IMR-90 (cell line): ENCODE measurements around the gene LYRM2. TPM values are rescaled to one million over a fixed set of nuclear protein-coding genes. Genes with fewer than 3 reads are reported as not detected.

ENCODE experiments used
- ATAC-seq: fragments of 200-7000 bp; cut with Tn5 transposase; 2 replicates; pipeline ENCODE4 v1.9.1; 2020; ENCODE audit warnings: low read depth, mild to moderate bottlenecking, moderate library complexity
- BruUV-seq: library from RNA; stranded (reverse); fragments of 400-500 nt; replicated peaks from 2 replicates; lab custom pipeline; 2021; lab: Mats Ljungman, UMichigan
- CTCF ChIA-PET: fragments of 300-600 bp; formaldehyde crosslinking; extraction: SDS; loops from one replicate; lab custom pipeline; 2021; ENCODE audit warnings: antibody characterized with exemption; lab: Yijun Ruan, JAX
- POLR2A ChIA-PET: fragments of 300-600 bp; sonication (Branson Sonifier 250); formaldehyde crosslinking; loops from one replicate; lab custom pipeline; 2022; ENCODE audit warnings: antibody characterized with exemption; ENCODE audit not compliant: unreplicated experiment; lab: Charles Lee
- DNase-seq: peaks from one replicate; pipeline ENCODE4 v3.0.0; 2013
- H2AFZ ChIP-seq: replicated peaks from 2 replicates; pipeline ENCODE3; 2013; ENCODE audit warnings: low read length, mild to moderate bottlenecking; ENCODE audit not compliant: poor library complexity
- H2AK5ac ChIP-seq: 2 replicates; pipeline ENCODE4 v1.6.1; 2013; ENCODE audit warnings: low read depth, low read length, inconsistent platforms
- H2AK9ac ChIP-seq: replicated peaks from 2 replicates; pipeline ENCODE3; 2013; ENCODE audit warnings: mild to moderate bottlenecking, low read depth, low read length, moderate library complexity; ENCODE audit not compliant: poor library complexity
- H2BK120ac ChIP-seq: 2 replicates; pipeline ENCODE4 v1.6.1; 2013; ENCODE audit warnings: low read depth, low read length, inconsistent platforms
- H2BK15ac ChIP-seq: 3 replicates; pipeline ENCODE4 v1.6.1; 2013; ENCODE audit warnings: low read depth, low read length, inconsistent platforms
- H2BK20ac ChIP-seq: 2 replicates; pipeline ENCODE4 v1.6.1; 2013; ENCODE audit warnings: low read depth, mild to moderate bottlenecking, inconsistent platforms, low read length, moderate library complexity
- H2BK5ac ChIP-seq: 2 replicates; pipeline ENCODE4 v1.6.1; 2013; ENCODE audit warnings: mild to moderate bottlenecking, low read depth, low read length, inconsistent platforms; ENCODE audit not compliant: poor library complexity, severe bottlenecking
- H3K14ac ChIP-seq: replicated peaks from 2 replicates; pipeline ENCODE4 v1.6.1; 2013; ENCODE audit warnings: low read depth, low read length, inconsistent platforms
- H3K18ac ChIP-seq: 2 replicates; pipeline ENCODE4 v1.6.1; 2013; ENCODE audit warnings: low read depth, low read length, control low read depth
- H3K23ac ChIP-seq: 2 replicates; pipeline ENCODE4 v1.6.1; 2013; ENCODE audit warnings: low read depth, low read length, inconsistent platforms
- H3K27ac ChIP-seq: 2 replicates; pipeline ENCODE4 v1.5.1; 2013; ENCODE audit warnings: mild to moderate bottlenecking, control low read depth, low read length; ENCODE audit not compliant: insufficient read depth
- H3K27me3 ChIP-seq: 2 replicates; pipeline ENCODE4 v1.6.1; 2013; ENCODE audit warnings: low read length; ENCODE audit not compliant: control insufficient read depth, insufficient read depth
- H3K36me3 ChIP-seq: 2 replicates; pipeline ENCODE4 v1.6.1; 2013; ENCODE audit warnings: low read length, mixed read lengths; ENCODE audit not compliant: control insufficient read depth, insufficient read depth
- H3K4ac ChIP-seq: 2 replicates; pipeline ENCODE4 v1.6.1; 2013; ENCODE audit warnings: low read depth, low read length, inconsistent platforms
- H3K4me1 ChIP-seq: 2 replicates; pipeline ENCODE4 v1.6.1; 2013; ENCODE audit warnings: low read length, mixed read lengths; ENCODE audit not compliant: control insufficient read depth, insufficient read depth
- H3K4me2 ChIP-seq: 2 replicates; pipeline ENCODE4 v1.6.1; 2013; ENCODE audit warnings: low read depth, mild to moderate bottlenecking, control low read depth, low read length, moderate library complexity
- H3K4me3 ChIP-seq: 2 replicates; pipeline ENCODE4 v1.5.1; 2013; ENCODE audit warnings: low read depth, mild to moderate bottlenecking, control low read depth, low read length, moderate library complexity; ENCODE audit not compliant: insufficient read depth
- H3K56ac ChIP-seq: 2 replicates; pipeline ENCODE4 v1.6.1; 2013; ENCODE audit warnings: low read length, inconsistent platforms; ENCODE audit not compliant: insufficient read depth; ENCODE audit errors: extremely low read depth
- H3K79me1 ChIP-seq, 2 experiments: 2 replicates each; pipeline ENCODE4 v1.6.1; 2013; ENCODE audit warnings: low read length in 2 of 2, inconsistent platforms in 1 of 2, low read depth in 1 of 2
- H3K9ac ChIP-seq: 2 replicates; pipeline ENCODE4 v1.6.1; 2013; ENCODE audit warnings: low read depth, low read length, control low read depth
- H3K9me1 ChIP-seq: 2 replicates; pipeline ENCODE4 v1.6.1; 2013; ENCODE audit warnings: low read length, inconsistent platforms; ENCODE audit not compliant: insufficient read depth
- H3K9me3 ChIP-seq: 2 replicates; pipeline ENCODE4 v1.6.1; 2013; ENCODE audit warnings: low read length; ENCODE audit not compliant: control insufficient read depth, insufficient read depth
- H4K20me1 ChIP-seq: 2 replicates; pipeline ENCODE4 v1.6.1; 2013; ENCODE audit warnings: low read length, inconsistent platforms; ENCODE audit not compliant: insufficient read depth
- H4K5ac ChIP-seq: 2 replicates; pipeline ENCODE4 v1.6.1; 2013; ENCODE audit warnings: mild to moderate bottlenecking, low read depth, low read length, control low read depth
- H4K8ac ChIP-seq, 2 experiments: 2 replicates each; pipeline ENCODE4 v1.6.1; 2013; ENCODE audit warnings: low read depth in 2 of 2, low read length in 2 of 2, control low read depth in 1 of 2, inconsistent platforms in 1 of 2
- H4K91ac ChIP-seq: 2 replicates; pipeline ENCODE4 v1.6.1; 2013; ENCODE audit warnings: low read depth, low read length, inconsistent platforms; ENCODE audit not compliant: insufficient read depth
- BHLHE40 ChIP-seq: fragments of 150-350 bp; IDR thresholded peaks from 2 replicates; pipeline ENCODE4 v1.6.1; 2016; ENCODE audit warnings: mild to moderate bottlenecking, low read depth, low read length
- CEBPB ChIP-seq: IDR thresholded peaks from 2 replicates; pipeline ENCODE4 v1.6.1; 2012; ENCODE audit warnings: low read depth, low read length, improper control_type of control experiment
- MAZ ChIP-seq: IDR thresholded peaks from 2 replicates; pipeline ENCODE4 v1.6.1; 2012; ENCODE audit warnings: low read depth, mild to moderate bottlenecking, low read length, improper control_type of control experiment, moderate library complexity, borderline replicate concordance
- POLR2A ChIP-seq: IDR thresholded peaks from 2 replicates; pipeline ENCODE4 v1.6.1; 2012; ENCODE audit warnings: mild to moderate bottlenecking, low read depth, low read length
- RAD21 ChIP-seq: IDR thresholded peaks from 2 replicates; pipeline ENCODE4 v1.6.1; 2012; ENCODE audit warnings: low read length, improper control_type of control experiment
- SMC3 ChIP-seq: fragments of 150-350 bp; IDR thresholded peaks from 2 replicates; pipeline ENCODE4 v1.6.1; 2016; ENCODE audit warnings: low read depth, mild to moderate bottlenecking, antibody characterized with exemption, low read length, moderate library complexity
- WGBS, 2 experiments: methylation state at CpG; one replicate each; pipeline versions ENCODE4 v1.1.5 to v1.1.7; 2013; ENCODE audit warnings: missing lambda C conversion rate in 2 of 2; ENCODE audit not compliant: insufficient read length in 1 of 2; ENCODE audit errors: extremely low coverage in 2 of 2; 5-methylcytosine and 5-hydroxymethylcytosine counted together
- dilution Hi-C: fragments of 300-500 bp; cut with HindIII; formaldehyde crosslinking; loops from one replicate; pipeline ENCODE4 v1.14.3; 2018; ENCODE audit warnings: low sequenced_read_pairs; ENCODE audit not compliant: unreplicated experiment
- in situ Hi-C: fragments of 300-500 bp; cut with MboI; formaldehyde crosslinking; loops from 3 replicates; pipeline ENCODE4 v1.14.3; 2019; ENCODE audit warnings: low sequenced_read_pairs, inconsistent platforms, mixed read lengths
- intact Hi-C: fragments of 100-400 bp; cut with micrococcal nuclease; formaldehyde crosslinking; loops from 2 replicates; pipeline ENCODE4 v1.10.0; 2022
- polyA plus RNA-seq, 3 experiments: library from polyadenylated mRNA; depleted of rRNA; stranded (reverse); fragments of >200 nt; gene quantifications; 2 replicates each; pipeline ENCODE4 v1.2.3, GENCODE V29; 2012; ENCODE audit warnings: low replicate concordance in 1 of 3
- total RNA-seq: library from RNA; depleted of rRNA; stranded (reverse); fragments of >200 nt; gene quantifications from 2 replicates; pipeline ENCODE4 v1.2.3, GENCODE V29; 2012

The LYRM2 gene
- total and polyA plus RNA-seq, 2 of the 4 experiments (the other 2 are of a cell fraction) = 14.0 to 24.0 TPM

- no peak overlapping the region for H2BK120ac ChIP-seq
- H3K4me2 ChIP-seq = no peak overlapping the region
- no peak overlapping the region for H3K4me3 ChIP-seq
- H3K4me1 ChIP-seq = no peaks in the 10 kb centered on the region
- DNase-seq (no peak), ATAC-seq (no peak)
- H3K18ac ChIP-seq = no peak overlapping the region
- no peak overlapping the region for H3K56ac ChIP-seq
- H2AFZ ChIP-seq = no peak overlapping the region
- H4K91ac ChIP-seq = no peak overlapping the region
- H4K8ac ChIP-seq = no peak overlapping the region
- no peaks in the 10 kb centered on the region for H3K9me3 ChIP-seq
- no peaks in the 10 kb centered on the region for H3K79me1 ChIP-seq
- no peak overlapping the region for H3K27ac ChIP-seq
- H3K27me3 ChIP-seq = no peaks in the 10 kb centered on the region
- H2BK20ac ChIP-seq = no peak overlapping the region
- no peaks in the 10 kb centered on the region for H4K20me1 ChIP-seq
- H2AK5ac ChIP-seq = no peak overlapping the region
- BruUV-seq = no TSS peak
- no peaks in the 10 kb centered on the region for H3K9me1 ChIP-seq
- ChIA-PET CTCF (no interaction called here), POLR2A (no interaction called here)
- no peak overlapping the region for H3K23ac ChIP-seq
- no peak overlapping the region for H3K14ac ChIP-seq
- TF ChIP-seq SMC3 (no peak), RAD21 (no peak), BHLHE40 (no peak), CEBPB (peak; percentile 24; the same call in 1 of the 2 replicates), MAZ (no peak), POLR2A (no peak)
- dilution Hi-C loops = no loop called here
- H3K9ac ChIP-seq = no peak overlapping the region
- H4K5ac ChIP-seq = no peak overlapping the region
- no peak overlapping the region for H3K4ac ChIP-seq
- H2AK9ac ChIP-seq = no peak overlapping the region
- no CpG with 5 or more reads among the region's 3 CpGs for WGBS, 2 experiments
- H2BK5ac ChIP-seq = no peak overlapping the region
- no peak overlapping the region for H2BK15ac ChIP-seq
- no peaks in the 10 kb centered on the region for H3K36me3 ChIP-seq
- intact Hi-C loops = no loop called here
- in situ Hi-C loops = no loop called here
Observed at GRCh38 chr6:89597988-89598387, 40.6 kb downstream of the LYRM2 start.
